Lower lobe of right lung (tissue), 2 donors: ENCODE data around the gene ENGASE. TPM values are rescaled to one million over a fixed set of nuclear protein-coding genes. Genes with fewer than 3 reads are reported as not detected.

Experiments
- ATAC-seq, 2 donors: fragments of 200-7000 bp; cut with Tn5 transposase; one replicate each; pipeline ENCODE4 v1.9.1; 2020 to 2022; ENCODE audit warnings: mild to moderate bottlenecking in 2 of 2, moderate library complexity in 2 of 2
- DNase-seq: peaks from one replicate; pipeline ENCODE4 v3.0.0-alpha.2; 2020
- H3K27ac ChIP-seq: fragments of 200-600 bp; one replicate; pipeline ENCODE4 v1.8.0; 2022
- H3K27me3 ChIP-seq: fragments of 200-600 bp; one replicate; pipeline ENCODE4 v1.8.0; 2022; ENCODE audit warnings: low read depth
- H3K36me3 ChIP-seq: fragments of 200-600 bp; one replicate; pipeline ENCODE4 v1.8.0; 2022; ENCODE audit warnings: mild to moderate bottlenecking
- H3K4me1 ChIP-seq: fragments of 200-600 bp; one replicate; pipeline ENCODE4 v1.8.0; 2022
- H3K4me3 ChIP-seq: fragments of 200-600 bp; one replicate; pipeline ENCODE4 v1.8.0; 2022; ENCODE audit warnings: mild to moderate bottlenecking
- H3K9me3 ChIP-seq: fragments of 200-600 bp; one replicate; pipeline ENCODE4 v1.8.0; 2022
- intact Hi-C: fragments of 100-400 bp; cut with DNase I; formaldehyde crosslinking; loops from one replicate; pipeline ENCODE4 v1.11.0; 2022
- total RNA-seq: library from RNA; stranded (reverse); fragmentation: NEBNext Ultra II Directional; extraction: Animal tissue kit (Norgen Biotek cat#: 25700); gene quantifications from one replicate; pipeline ENCODE4 v1.2.1, GENCODE V29; 2021
- TF ChIP-seq, protein P1 (sequence below): fragments of 200-600 bp; IDR thresholded peaks from one replicate; pipeline ENCODE4 v1.8.0; 2022; ENCODE audit warnings: antibody characterized with exemption, mild to moderate bottlenecking
- donor health status: DM: no; HTN: yes; CAD: no; lungs with severe emphysema.

Gene ENGASE
- total RNA-seq, 1 donor from 2014 or later, result 56.4 TPM

- ATAC-seq (no peak), DNase-seq (no peak)
- Histone ChIP-seq H3K9me3 (no peaks in the 10 kb centered on the region), H3K4me1 (peaks cover 4% of the 10 kb centered on the region), H3K36me3 (no peaks in the 10 kb centered on the region), H3K4me3 (no peak overlapping the region), H3K27me3 (no peaks in the 10 kb centered on the region), H3K27ac (no peak overlapping the region)
- TF ChIP-seq, protein P1, sequence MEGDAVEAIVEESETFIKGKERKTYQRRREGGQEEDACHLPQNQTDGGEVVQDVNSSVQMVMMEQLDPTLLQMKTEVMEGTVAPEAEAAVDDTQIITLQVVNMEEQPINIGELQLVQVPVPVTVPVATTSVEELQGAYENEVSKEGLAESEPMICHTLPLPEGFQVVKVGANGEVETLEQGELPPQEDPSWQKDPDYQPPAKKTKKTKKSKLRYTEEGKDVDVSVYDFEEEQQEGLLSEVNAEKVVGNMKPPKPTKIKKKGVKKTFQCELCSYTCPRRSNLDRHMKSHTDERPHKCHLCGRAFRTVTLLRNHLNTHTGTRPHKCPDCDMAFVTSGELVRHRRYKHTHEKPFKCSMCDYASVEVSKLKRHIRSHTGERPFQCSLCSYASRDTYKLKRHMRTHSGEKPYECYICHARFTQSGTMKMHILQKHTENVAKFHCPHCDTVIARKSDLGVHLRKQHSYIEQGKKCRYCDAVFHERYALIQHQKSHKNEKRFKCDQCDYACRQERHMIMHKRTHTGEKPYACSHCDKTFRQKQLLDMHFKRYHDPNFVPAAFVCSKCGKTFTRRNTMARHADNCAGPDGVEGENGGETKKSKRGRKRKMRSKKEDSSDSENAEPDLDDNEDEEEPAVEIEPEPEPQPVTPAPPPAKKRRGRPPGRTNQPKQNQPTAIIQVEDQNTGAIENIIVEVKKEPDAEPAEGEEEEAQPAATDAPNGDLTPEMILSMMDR, result no peak
- intact Hi-C loops, result no loop called here
These were observed 11.9 kb upstream of the ENGASE start for GRCh38 chr17:79062691-79063090.

GRCh38 chr17:79064026-79064425 is 10.6 kb upstream of the ENGASE start:
- TF ChIP-seq, protein P1, result no peak
- Histone ChIP-seq H3K4me3 (no peak overlapping the region), H3K36me3 (no peaks in the 10 kb centered on the region), H3K4me1 (no peaks in the 10 kb centered on the region), H3K9me3 (no peaks in the 10 kb centered on the region), H3K27me3 (no peaks in the 10 kb centered on the region), H3K27ac (no peak overlapping the region)
- DNase-seq, result no peak
- ATAC-seq, result no peak
- intact Hi-C loops, result no loop called here

DNA sequence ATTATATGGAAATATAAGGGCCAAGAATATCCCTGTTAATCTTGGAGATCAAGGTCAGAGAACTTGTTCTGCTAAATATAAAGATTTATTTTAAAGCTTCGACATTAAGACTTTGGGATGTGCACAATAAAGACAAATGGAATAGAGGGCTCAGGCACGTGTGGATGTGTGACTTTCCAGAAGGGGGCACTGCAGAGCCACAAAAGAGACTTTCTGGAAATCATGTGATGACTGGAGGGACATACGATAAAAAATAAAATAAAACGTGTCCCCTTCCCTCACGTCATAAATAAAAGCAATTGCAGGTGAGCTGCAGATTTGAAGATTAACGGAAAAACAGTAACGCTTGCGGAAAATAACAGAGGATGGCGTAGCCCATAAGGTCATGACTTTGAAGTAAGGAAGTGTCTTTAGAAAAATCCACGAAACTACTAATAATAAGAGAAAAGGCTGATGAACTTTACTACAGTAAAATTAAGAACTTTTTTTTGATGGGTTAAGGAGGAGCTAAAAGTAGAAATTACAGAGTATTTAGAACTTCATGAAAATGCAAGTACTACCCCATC is 9.4 kb upstream of the ENGASE start:
- Histone ChIP-seq H3K4me1 (no peaks in the 10 kb centered on the region), H3K4me3 (no peak overlapping the region), H3K27ac (no peak overlapping the region), H3K36me3 (no peaks in the 10 kb centered on the region), H3K9me3 (no peaks in the 10 kb centered on the region), H3K27me3 (no peaks in the 10 kb centered on the region)
- DNase-seq (no peak), ATAC-seq (peak; percentile 54 to 64)
- intact Hi-C loops, result no loop called here
- TF ChIP-seq, protein P1, result peak; percentile 72

- Histone ChIP-seq H3K36me3 (no peaks in the 10 kb centered on the region), H3K27me3 (no peaks in the 10 kb centered on the region), H3K4me3 (no peak overlapping the region), H3K4me1 (no peaks in the 10 kb centered on the region), H3K9me3 (no peaks in the 10 kb centered on the region), H3K27ac (no peak overlapping the region)
- DNase-seq (no peak), ATAC-seq (no peak)
- TF ChIP-seq, protein P1, result no peak
- intact Hi-C loops, result no loop called here
These were observed 7.7 kb upstream of the ENGASE start for GRCh38 chr17:79066963-79067362.

- DNase-seq, result peak; percentile 19
- Histone ChIP-seq H3K36me3 (no peaks in the 10 kb centered on the region), H3K4me3 (no peak overlapping the region), H3K4me1 (peaks cover 5% of the 10 kb centered on the region), H3K9me3 (no peaks in the 10 kb centered on the region), H3K27me3 (no peaks in the 10 kb centered on the region), H3K27ac (no peak overlapping the region)
- TF ChIP-seq, protein P1, result no peak
- intact Hi-C loops, result no loop called here
- ATAC-seq, result no peak
These were observed 4.3 kb upstream of the ENGASE start for GRCh38 chr17:79070266-79070880.
